K562 (cell line): Measurements from ENCODE around the gene RAMP2. TPM values are rescaled to one million over a fixed set of nuclear protein-coding genes. Genes with fewer than 3 reads are reported as not detected.

Source experiments
- ATAC-seq: fragments of 200-7000 bp; cut with Tn5 transposase; 3 replicates; pipeline ENCODE4 v1.9.1; 2020; ENCODE audit warnings: moderate library complexity
- BruUV-seq: library from RNA; stranded (reverse); fragments of 400-500 nt; replicated peaks from 2 replicates; lab custom pipeline; 2021; lab: Mats Ljungman, UMichigan
- CTCF ChIA-PET: fragments of 300-600 bp; formaldehyde crosslinking; extraction: SDS; loops from one replicate; lab custom pipeline; 2021; ENCODE audit warnings: low intra/inter-chr PET ratio; lab: Yijun Ruan, JAX
- POLR2A ChIA-PET: fragments of 300-600, 350-650 bp; sonication (Branson Sonifier 250); formaldehyde crosslinking; extraction: SDS; loops from one replicate; lab custom pipeline; 2021; ENCODE audit warnings: antibody characterized with exemption, inconsistent platforms; lab: Yijun Ruan, JAX
- DNase-seq, 4 experiments: peaks; one replicate each; pipeline versions ENCODE4 v3.0.0 to v3.0.0-alpha.2; 2011 to 2018; ENCODE audit warnings: low spot score in 3 of 4, mixed read lengths in 3 of 4; ENCODE audit errors: extremely low read depth in 1 of 4
- FAIRE-seq: peaks from 2 replicates; lab custom pipeline; 2011; peaks lifted over from hg19 to GRCh38; lab: Jason Lieb, UNC
- H2AFZ ChIP-seq: 2 replicates; pipeline ENCODE4 v1.6.0; 2011; ENCODE audit warnings: low read depth, low read length, control low read depth, inconsistent platforms
- H3K27ac ChIP-seq: fragments of 200-600 bp; 3 replicates; pipeline ENCODE4 v1.8.0; 2011; ENCODE audit warnings: low read depth, mild to moderate bottlenecking, control low read depth, inconsistent platforms, low read length, moderate library complexity, mixed read lengths; ENCODE audit errors: extremely low read depth
- H3K27me3 ChIP-seq, 2 experiments: fragments of 300-600 bp in 1 of 2; 2 replicates in 1 of 2; 3 replicates in 1 of 2; pipeline versions ENCODE4 v1.6.0 to v1.8.0; 2011; ENCODE audit warnings: inconsistent platforms in 2 of 2, low read length in 2 of 2, mild to moderate bottlenecking in 1 of 2, mixed read lengths in 1 of 2, moderate library complexity in 1 of 2; ENCODE audit not compliant: control insufficient read depth in 2 of 2, insufficient read depth in 2 of 2
- H3K36me3 ChIP-seq: fragments of 300-600 bp; 3 replicates; pipeline ENCODE4 v1.8.0; 2011; ENCODE audit warnings: mild to moderate bottlenecking, low read length, inconsistent platforms; ENCODE audit not compliant: control insufficient read depth, insufficient read depth
- H3K4me1 ChIP-seq, 2 experiments: fragments of 200-600 bp in 1 of 2; replicated peaks in 1 of 2; 2 replicates in 1 of 2; 3 replicates in 1 of 2; pipeline versions ENCODE4 v1.5.1 to v1.8.0; 2011; ENCODE audit warnings: inconsistent platforms in 2 of 2, low read length in 2 of 2, mild to moderate bottlenecking in 1 of 2, mixed read lengths in 1 of 2, moderate library complexity in 1 of 2; ENCODE audit not compliant: control insufficient read depth in 2 of 2, insufficient read depth in 2 of 2
- H3K4me2 ChIP-seq: 2 replicates; pipeline ENCODE4 v1.6.1; 2011; ENCODE audit warnings: low read length, control low read depth, inconsistent platforms, mixed read lengths; ENCODE audit not compliant: insufficient read depth
- H3K4me3 ChIP-seq: fragments of 200-600 bp; sonication (generic), shearing (Covaris generic); 2 replicates; pipeline ENCODE4 v1.5.1; 2016; ENCODE audit warnings: control low read depth, inconsistent platforms
- H3K79me2 ChIP-seq: fragments of 200-600 bp; 3 replicates; pipeline ENCODE4 v1.8.0; 2011; ENCODE audit warnings: low read length, inconsistent platforms; ENCODE audit not compliant: control insufficient read depth, insufficient read depth
- H3K9ac ChIP-seq, 2 experiments: 2 replicates each; pipeline versions ENCODE4 v1.6.0 to v1.6.1; 2011; ENCODE audit warnings: low read depth in 2 of 2, low read length in 2 of 2, control low read depth in 1 of 2, inconsistent platforms in 1 of 2, mild to moderate bottlenecking in 1 of 2, mixed read lengths in 1 of 2; ENCODE audit not compliant: insufficient read depth in 1 of 2
- H3K9me1 ChIP-seq: one replicate; pipeline ENCODE4 v1.6.0; 2011; ENCODE audit warnings: inconsistent platforms, mild to moderate bottlenecking, low read length, moderate library complexity; ENCODE audit not compliant: control insufficient read depth, insufficient read depth
- H3K9me3 ChIP-seq: replicated peaks from 2 replicates; pipeline ENCODE4 v1.5.1; 2011; ENCODE audit warnings: low read depth, low read length, inconsistent platforms; ENCODE audit not compliant: control insufficient read depth, insufficient read depth
- H4K20me1 ChIP-seq: replicated peaks from 2 replicates; pipeline ENCODE4 v1.6.1; 2011; ENCODE audit warnings: low read length, inconsistent platforms, mixed read lengths; ENCODE audit not compliant: control insufficient read depth, insufficient read depth
- EZH2 ChIP-seq: IDR thresholded peaks from 2 replicates; pipeline ENCODE4 v1.6.1; 2012; ENCODE audit warnings: low read depth, mild to moderate bottlenecking, inconsistent platforms, low read length, borderline replicate concordance
- HMGXB4 ChIP-seq: sonication (generic); formaldehyde crosslinking; IDR thresholded peaks from 2 replicates; pipeline ENCODE4 v1.8.1; 2023; ENCODE audit warnings: mild to moderate bottlenecking, missing genetic modification reagents
- MAFG ChIP-seq: fragments of 450-650 bp; conservative IDR thresholded peaks from 2 replicates; pipeline ENCODE4 v1.6.1; 2016; ENCODE audit warnings: missing genetic modification characterization, missing compliant biosample characterization
- MAFK ChIP-seq: IDR thresholded peaks from 2 replicates; pipeline ENCODE4 v1.6.1; 2011; ENCODE audit warnings: low read length, improper control_type of control experiment
- MYC ChIP-seq, 2 experiments: fragments of 250-450 bp in 1 of 2; sonication (Bioruptor Pico) in 1 of 2; IDR thresholded peaks; 2 replicates each; pipeline versions ENCODE4 v1.5.1 to v1.6.1; 2012 to 2021; ENCODE audit warnings: low read depth in 2 of 2, borderline replicate concordance in 1 of 2, improper control_type of control experiment in 1 of 2, low read length in 1 of 2, mild to moderate bottlenecking in 1 of 2, moderate library complexity in 1 of 2
- NONO ChIP-seq, 2 experiments: fragments of 200-400 bp in 1 of 2; fragments of 450-650 bp in 1 of 2; formaldehyde crosslinking in 1 of 2; IDR thresholded peaks; 2 replicates each; pipeline ENCODE4 v1.6.1; 2017; ENCODE audit warnings: low read depth in 2 of 2, mild to moderate bottlenecking in 2 of 2, moderate library complexity in 2 of 2, low read length in 1 of 2
- SAFB2 ChIP-seq: fragments of 200-400 bp; formaldehyde crosslinking; IDR thresholded peaks from 2 replicates; pipeline ENCODE4 v1.6.1; 2018; ENCODE audit warnings: borderline replicate concordance, low read length, low read depth, moderate library complexity; ENCODE audit not compliant: severe bottlenecking
- TGIF2 ChIP-seq: sonication (generic); formaldehyde crosslinking; IDR thresholded peaks from 2 replicates; pipeline ENCODE4 v1.8.1; 2022; ENCODE audit warnings: mild to moderate bottlenecking, missing genetic modification reagents, moderate library complexity
- WHSC1 ChIP-seq: IDR thresholded peaks from one replicate; pipeline ENCODE4 v1.6.1; 2012; ENCODE audit warnings: low read length, control low read depth, inconsistent platforms
- YBX1 ChIP-seq: fragments of 450-650 bp; IDR thresholded peaks from 2 replicates; pipeline ENCODE4 v1.7.1; 2016; ENCODE audit warnings: mild to moderate bottlenecking
- ZNF146 ChIP-seq: IDR thresholded peaks from one replicate; pipeline ENCODE4 v1.6.1; 2018; ENCODE audit warnings: missing compliant biosample characterization; ENCODE audit not compliant: unreplicated experiment
- ZNF444 ChIP-seq: fragments of 250-450 bp; sonication (Bioruptor Pico); IDR thresholded peaks from 2 replicates; pipeline ENCODE4 v1.4.0; 2020; ENCODE audit warnings: mild to moderate bottlenecking, moderate library complexity
- ZNF766 ChIP-seq: fragments of 200-800 bp; sonication (Bioruptor generic); conservative IDR thresholded peaks from 2 replicates; pipeline ENCODE4 v1.6.1; 2016; ENCODE audit warnings: missing genetic modification characterization, missing compliant biosample characterization
- WGBS: fragments of 100-300 bp; shearing (Covaris generic); methylation state at CpG from one replicate; pipeline ENCODE4 v1.1.6; 2016; ENCODE audit warnings: low coverage, mixed read lengths; ENCODE audit not compliant: insufficient coverage; ENCODE audit errors: missing lambda C conversion rate; 5-methylcytosine and 5-hydroxymethylcytosine counted together
- in situ Hi-C: fragments of 300-500 bp; cut with MboI; formaldehyde crosslinking; loops from 4 replicates; pipeline ENCODE4 v1.15.0; 2018; ENCODE audit warnings: inconsistent platforms, mixed read lengths
- intact Hi-C: fragments of 100-400 bp; cut with micrococcal nuclease; formaldehyde crosslinking; loops from 2 replicates; pipeline ENCODE4 v1.14.2; 2022
- polyA plus RNA-seq, 8 experiments: library from polyadenylated mRNA; depleted of rRNA in 4 of 8; stranded (reverse) in 5 of 8; unstranded in 3 of 8; fragments of >200 nt; fragmentation: Nextera tagmentation in 2 of 8; fragmentation: Illumina TruSeq in 1 of 8; extraction: Ambion mirVana in 2 of 8; extraction: Trizol in 1 of 8; gene quantifications; 2 replicates each; pipeline versions ENCODE4 v1.2.1 to v1.2.3, GENCODE V29; 2011 to 2014; ENCODE audit warnings: inconsistent platforms in 1 of 8, missing spikeins in 1 of 8
- total RNA-seq, 7 experiments: library from RNA; depleted of rRNA in 6 of 7; stranded (reverse); fragments of >200 nt in 6 of 7; fragmentation: Illumina TruSeq in 2 of 7; extraction: Trizol in 2 of 7; gene quantifications; 2 replicates each; pipeline versions ENCODE4 v1.2.1 to v1.2.3, GENCODE V29; 2011 to 2021; ENCODE audit warnings: low replicate concordance in 1 of 7
- TF ChIP-seq, protein P1 (sequence below): sonication (generic); formaldehyde crosslinking; IDR thresholded peaks from 2 replicates; pipeline ENCODE4 v1.5.0; 2020; ENCODE audit warnings: missing genetic modification reagents

The RAMP2 gene
- total and polyA plus RNA-seq, 9 of the 15 experiments (the other 6 are each of a cell fraction or from before 2014, with no cell fraction given) = not detected

- 89% methylated on average over 4 of the region's 6 CpGs for WGBS
- H3K4me1 ChIP-seq = peaks cover 10 to 19% of the 10 kb centered on the region in 2 experiments; a peak in 4 of 5 replicates
- ATAC-seq = no peak
- no peak overlapping the region for H3K4me3 ChIP-seq
- no peaks in the 10 kb centered on the region for H3K79me2 ChIP-seq
- DNase-seq = no peak
- BruUV-seq = no TSS peak
- TF ChIP-seq YBX1 (no peak), ZNF444 (CRISPR knock-in tag) (no peak), EZH2 (no peak), WHSC1 (no peak), SAFB2 (no peak), HMGXB4 (no peak), TGIF2 (CRISPR knock-in tag) (no peak), ZNF146 (CRISPR knock-in tag) (no peak), MYC (IDR thresholded peaks at IDR 0.05; ENCODE audit: low read depth, low read length) (no peak), MYC (CRISPR knock-in tag; IDR thresholded peaks at IDR 0.05; ENCODE audit: borderline replicate concordance, low read depth) (no peak), ZNF766 (CRISPR knock-in tag) (no peak), MAFG (tag) (no peak), MAFK (no peak), NONO (IDR thresholded peaks at IDR 0.05; ENCODE audit: low read depth in 2 of 2, low read length in 1 of 2) (no peak)
- TF ChIP-seq, protein P1, sequence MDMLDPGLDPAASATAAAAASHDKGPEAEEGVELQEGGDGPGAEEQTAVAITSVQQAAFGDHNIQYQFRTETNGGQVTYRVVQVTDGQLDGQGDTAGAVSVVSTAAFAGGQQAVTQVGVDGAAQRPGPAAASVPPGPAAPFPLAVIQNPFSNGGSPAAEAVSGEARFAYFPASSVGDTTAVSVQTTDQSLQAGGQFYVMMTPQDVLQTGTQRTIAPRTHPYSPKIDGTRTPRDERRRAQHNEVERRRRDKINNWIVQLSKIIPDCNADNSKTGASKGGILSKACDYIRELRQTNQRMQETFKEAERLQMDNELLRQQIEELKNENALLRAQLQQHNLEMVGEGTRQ = no peak
- TF ChIP-seq, all 486 proteins: peak for 0
- intact Hi-C loops (no loop called here), in situ Hi-C loops (no loop called here)
- Histone ChIP-seq H4K20me1 (no peaks in the 10 kb centered on the region), H3K27ac (no peak overlapping the region), H3K9me3 (no peaks in the 10 kb centered on the region), H3K36me3 (no peaks in the 10 kb centered on the region), H3K4me2 (no peak overlapping the region), H3K9me1 (no peaks in the 10 kb centered on the region), H2AFZ (no peak overlapping the region), H3K27me3 (no peaks in the 10 kb centered on the region), H3K9ac (no peak overlapping the region; a peak in 1 of 4 replicates)
- ChIA-PET POLR2A (interaction anchor here (0.9 to 1.6 kb wide), 3 partner anchors 14 to 52 kb away, joined by 3 read pairs; partner anchors contain the start of gene WNK4), CTCF (interaction anchor here (0.6 kb wide), 1 partner anchor 654 kb away, joined by 4 read pairs; no protein-coding TSS in a partner anchor)
- FAIRE-seq = no peak
These were observed 5.1 kb downstream of the RAMP2 start for GRCh38 chr17:42766124-42766523.
